Fibroblast of the aortic adventitia (primary cell): Measurements from ENCODE around the gene SEC22A. TPM values are rescaled to one million over a fixed set of nuclear protein-coding genes. Genes with fewer than 3 reads are reported as not detected.
A peak's percentile ranks its signal among the peaks of the same experiment; 100 is the strongest.

ENCODE experiments used
- DNase-seq: peaks from one replicate; pipeline ENCODE4 v3.0.0-alpha.2; 2010; ENCODE audit warnings: low read depth
- H3K4me3 ChIP-seq: 2 replicates; pipeline ENCODE4 v1.5.1; 2011; ENCODE audit warnings: low read depth, mild to moderate bottlenecking, control low read depth, low read length, moderate library complexity
- total RNA-seq: library from RNA; depleted of rRNA; stranded (reverse); fragments of >200 nt; gene quantifications from 2 replicates; pipeline ENCODE4 v1.2.3, GENCODE V29; 2012; ENCODE audit warnings: low replicate concordance
- TF ChIP-seq, protein P1 (sequence below): IDR thresholded peaks from 2 replicates; pipeline ENCODE4 v1.5.1; 2011; ENCODE audit warnings: mild to moderate bottlenecking, low read length, control low read depth, inconsistent platforms; ENCODE audit not compliant: insufficient read depth

Gene SEC22A
- total RNA-seq, 1 donor = 44.6 TPM

DNA sequence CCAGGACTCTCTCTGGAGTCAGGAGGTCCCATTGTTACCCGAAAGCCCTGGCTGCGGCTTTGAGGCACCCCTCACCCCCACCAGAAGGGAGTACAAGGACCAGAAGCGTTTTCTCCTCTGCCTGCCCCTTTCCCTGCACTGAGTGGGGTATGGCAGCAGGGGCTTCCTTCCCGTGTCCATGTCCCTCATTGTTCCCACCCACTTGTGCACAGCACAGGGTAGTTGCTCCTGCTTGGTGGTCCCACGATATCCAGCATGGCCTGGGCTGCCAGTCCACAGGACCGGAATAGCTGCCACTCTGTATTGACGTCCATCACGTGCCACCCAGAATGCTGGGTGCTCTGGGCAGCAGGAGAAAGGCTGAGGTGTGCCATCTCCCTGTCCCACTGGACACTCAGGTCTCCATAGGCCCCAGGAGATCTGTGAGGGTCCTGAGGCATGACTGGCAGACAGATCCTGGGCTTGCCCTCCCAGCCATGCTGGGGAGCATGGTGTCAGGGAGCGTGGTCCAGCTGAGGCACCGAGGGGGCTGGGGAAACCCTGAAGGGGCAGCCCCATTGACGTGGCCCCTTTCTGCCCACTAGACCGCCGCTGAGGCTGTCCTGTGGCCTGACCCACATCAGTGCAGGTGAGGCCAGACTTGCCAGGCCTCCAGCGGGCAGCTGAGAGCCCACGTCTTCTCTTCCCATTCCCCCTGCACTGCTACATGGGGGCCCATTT lies 45.3 kb upstream of the SEC22A start:
- H3K4me3 ChIP-seq = no peak overlapping the region
- TF ChIP-seq, protein P1, sequence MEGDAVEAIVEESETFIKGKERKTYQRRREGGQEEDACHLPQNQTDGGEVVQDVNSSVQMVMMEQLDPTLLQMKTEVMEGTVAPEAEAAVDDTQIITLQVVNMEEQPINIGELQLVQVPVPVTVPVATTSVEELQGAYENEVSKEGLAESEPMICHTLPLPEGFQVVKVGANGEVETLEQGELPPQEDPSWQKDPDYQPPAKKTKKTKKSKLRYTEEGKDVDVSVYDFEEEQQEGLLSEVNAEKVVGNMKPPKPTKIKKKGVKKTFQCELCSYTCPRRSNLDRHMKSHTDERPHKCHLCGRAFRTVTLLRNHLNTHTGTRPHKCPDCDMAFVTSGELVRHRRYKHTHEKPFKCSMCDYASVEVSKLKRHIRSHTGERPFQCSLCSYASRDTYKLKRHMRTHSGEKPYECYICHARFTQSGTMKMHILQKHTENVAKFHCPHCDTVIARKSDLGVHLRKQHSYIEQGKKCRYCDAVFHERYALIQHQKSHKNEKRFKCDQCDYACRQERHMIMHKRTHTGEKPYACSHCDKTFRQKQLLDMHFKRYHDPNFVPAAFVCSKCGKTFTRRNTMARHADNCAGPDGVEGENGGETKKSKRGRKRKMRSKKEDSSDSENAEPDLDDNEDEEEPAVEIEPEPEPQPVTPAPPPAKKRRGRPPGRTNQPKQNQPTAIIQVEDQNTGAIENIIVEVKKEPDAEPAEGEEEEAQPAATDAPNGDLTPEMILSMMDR = no peak
- DNase-seq = no peak

DNA sequence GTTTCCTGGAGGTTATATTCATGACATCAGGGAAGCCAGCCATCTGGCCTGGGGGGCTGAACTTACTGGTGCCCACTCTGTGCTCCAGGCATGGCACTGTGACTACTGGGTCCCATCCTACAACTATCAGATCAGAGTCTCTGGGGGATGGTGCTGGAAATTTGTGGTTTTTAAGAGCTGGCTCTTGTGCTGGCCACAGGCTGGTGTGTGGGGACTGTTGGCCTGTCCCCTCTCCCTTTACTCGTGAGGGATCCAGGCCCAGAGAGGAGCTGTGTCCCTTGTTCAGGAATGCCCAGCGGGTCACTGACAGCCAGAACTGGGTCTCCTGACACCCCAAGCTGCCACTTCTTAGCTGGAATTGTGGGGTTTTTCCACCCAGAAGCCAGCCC lies 44.5 kb upstream of the SEC22A start:
- H3K4me3 ChIP-seq = no peak overlapping the region
- TF ChIP-seq, protein P1 = no peak
- DNase-seq = no peak

DNA sequence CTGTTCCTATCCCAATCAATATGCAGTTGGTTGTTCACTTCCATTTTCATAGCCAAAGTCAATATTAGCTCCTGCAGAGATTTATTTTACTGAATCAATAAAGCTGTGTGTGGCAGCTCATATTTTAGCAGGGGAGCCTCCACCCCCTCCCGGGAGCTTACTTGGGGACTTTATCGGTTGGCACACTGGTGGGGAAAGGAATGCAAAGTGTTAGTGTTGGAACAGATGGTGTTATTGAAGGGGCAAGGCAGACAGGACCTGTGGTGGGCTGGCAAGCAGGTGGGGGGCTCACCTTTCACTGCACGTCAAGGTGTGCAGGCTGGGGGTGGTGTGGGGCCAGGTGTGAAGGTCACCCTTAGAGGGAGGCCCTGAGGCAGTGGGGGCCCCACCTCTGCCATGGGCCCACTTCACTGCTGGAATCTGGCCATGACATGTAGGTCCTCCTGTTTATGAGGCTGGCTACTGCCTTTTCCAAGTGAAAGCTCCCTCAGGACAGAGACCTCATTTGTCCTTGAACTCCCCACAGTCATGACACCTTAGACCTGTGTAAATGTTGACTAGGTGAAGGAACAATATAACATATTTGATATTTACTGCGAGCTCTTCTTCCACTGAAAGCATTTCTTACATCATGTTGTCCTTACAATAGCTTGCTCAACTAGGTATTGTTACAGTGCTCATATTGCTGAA lies 44.0 kb upstream of the SEC22A start:
- H3K4me3 ChIP-seq = no peak overlapping the region
- no peak for DNase-seq
- TF ChIP-seq, protein P1 = no peak

DNA sequence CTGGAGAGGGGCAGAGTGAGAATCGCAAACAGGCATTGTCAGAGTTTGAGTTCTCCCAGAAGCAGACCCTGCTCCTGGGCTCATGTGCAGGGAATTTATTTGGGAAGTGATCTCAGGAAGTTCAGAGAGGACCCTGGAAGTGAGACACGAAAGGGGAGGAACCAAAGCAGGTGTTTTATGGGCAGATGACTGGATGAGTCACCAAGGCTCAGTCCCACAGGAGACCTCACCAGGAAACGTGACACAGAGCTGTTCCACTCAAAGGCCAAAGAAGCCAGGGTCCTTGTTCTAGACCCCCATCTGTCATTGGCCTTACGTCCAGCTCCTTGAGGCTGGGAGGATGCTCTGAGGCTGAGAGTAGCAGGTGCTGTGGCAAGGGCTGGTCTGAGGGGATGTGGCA lies 43.4 kb upstream of the SEC22A start:
- DNase-seq = no peak
- no peak overlapping the region for H3K4me3 ChIP-seq
- TF ChIP-seq, protein P1 = no peak

DNA sequence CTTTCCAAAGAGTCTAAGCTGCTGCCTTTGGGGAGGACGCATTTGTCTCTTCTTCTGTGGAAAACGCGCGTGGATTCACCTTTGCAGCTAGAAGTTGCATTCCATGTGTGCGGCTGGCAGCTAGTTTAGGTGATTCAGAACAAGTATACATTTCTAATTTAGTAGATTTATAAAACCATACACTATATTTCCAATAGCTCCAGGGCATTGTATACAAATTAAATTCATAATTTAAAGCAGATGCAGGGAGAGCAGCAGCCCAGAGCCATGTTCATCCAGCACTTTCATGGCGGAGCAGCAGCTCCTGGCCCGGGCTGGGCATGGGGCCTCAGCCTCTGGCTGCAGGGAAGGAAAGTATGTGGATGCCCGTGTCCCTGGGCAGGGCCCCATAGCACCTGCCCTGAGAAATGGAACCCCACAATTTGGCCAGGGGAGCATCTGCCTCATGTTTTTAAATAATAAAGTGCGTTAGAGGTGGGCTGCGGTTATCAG lies 42.8 kb upstream of the SEC22A start:
- no peak overlapping the region for H3K4me3 ChIP-seq
- no peak for DNase-seq
- TF ChIP-seq, protein P1 = no peak

DNA sequence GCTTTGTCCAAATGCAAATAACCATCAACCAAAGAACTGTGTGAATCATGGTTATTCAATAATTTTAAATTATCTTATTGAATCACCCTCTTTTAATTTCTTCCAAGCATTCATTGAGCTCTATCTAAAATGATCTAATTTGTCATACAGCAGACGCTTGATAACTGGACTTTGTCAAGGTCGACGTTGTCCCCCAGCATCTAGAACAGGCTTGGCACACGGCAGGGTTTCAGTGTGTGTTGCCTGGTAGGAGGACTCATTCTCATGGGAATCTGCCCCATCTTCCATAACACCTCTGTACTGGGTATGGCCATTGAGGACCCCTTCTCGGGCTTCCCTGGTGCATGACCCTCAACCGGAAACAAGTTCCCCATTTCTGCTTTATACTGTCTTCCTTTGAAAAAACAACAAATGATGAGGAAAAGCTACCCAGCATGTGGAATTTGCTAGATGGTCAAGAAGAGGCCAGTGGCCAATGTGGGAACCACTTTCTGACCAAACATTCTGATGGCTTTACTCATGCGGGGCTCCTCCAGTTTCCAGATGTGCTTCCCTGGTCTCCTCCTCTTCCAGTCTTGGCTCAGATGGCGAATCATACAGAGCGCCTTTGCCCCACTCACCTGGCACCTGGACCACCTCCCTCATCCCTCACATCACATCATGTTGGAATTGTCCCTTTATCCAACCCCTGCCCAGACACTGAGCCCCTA lies 41.7 kb upstream of the SEC22A start:
- DNase-seq = peak; percentile 25
- TF ChIP-seq, protein P1 = no peak
- no peak overlapping the region for H3K4me3 ChIP-seq
